GM12872 (cell line): ENCODE results near the gene MBNL1.

ENCODE experiments used
- CTCF ChIP-seq: IDR thresholded peaks from 3 replicates; pipeline ENCODE4 v1.5.1; 2011; ENCODE audit warnings: low read depth, mild to moderate bottlenecking, low read length, moderate library complexity; ENCODE audit not compliant: insufficient read depth

MBNL1 gene

GRCh38 chr3:152426393-152426792 is 157.7 kb downstream of the MBNL1 start:
- no peak for TF ChIP-seq CTCF

- no peak for TF ChIP-seq CTCF
Observed at GRCh38 chr3:152428577-152428976, 159.8 kb downstream of the MBNL1 start.

- TF ChIP-seq CTCF = no peak
Observed at GRCh38 chr3:152430223-152431002, 161.7 kb downstream of the MBNL1 start.

- TF ChIP-seq CTCF = no peak
Observed at GRCh38 chr3:152434142-152434541, 165.4 kb downstream of the MBNL1 start.

- TF ChIP-seq CTCF = no peak
Observed at GRCh38 chr3:152436707-152437590, 168.2 kb downstream of the MBNL1 start.

GRCh38 chr3:152438181-152438580 is 169.5 kb downstream of the MBNL1 start:
- no peak for TF ChIP-seq CTCF

GRCh38 chr3:152438706-152439105 is 170.0 kb downstream of the MBNL1 start:
- no peak for TF ChIP-seq CTCF
